Thymus (tissue), 11 donors: ENCODE data around the gene ASB4. TPM values are rescaled to one million over a fixed set of nuclear protein-coding genes. Genes with fewer than 3 reads are reported as not detected.
"Not testable (repeated sequence)": the region's sequence is repeated elsewhere in the genome, so short reads cannot be mapped to it uniquely, and the experiment has no call there.

Experiments used
- DNase-seq, 9 donors: peaks; one replicate each; pipeline ENCODE4 v3.0.0-alpha.2; 2013; ENCODE audit warnings: low spot score in 9 of 9, low read depth in 6 of 9, missing footprints in 1 of 9
- H3K27ac ChIP-seq, 2 donors: one replicate each; pipeline ENCODE4 v1.5.1; 2013; ENCODE audit warnings: control low read depth in 1 of 2, low read depth in 1 of 2, low read length in 1 of 2, mild to moderate bottlenecking in 1 of 2, moderate library complexity in 1 of 2
- H3K27me3 ChIP-seq, 2 donors: one replicate each; pipeline ENCODE4 v1.5.1; 2013; ENCODE audit warnings: low read length in 1 of 2; ENCODE audit not compliant: control insufficient read depth in 2 of 2, insufficient read depth in 1 of 2
- H3K36me3 ChIP-seq, 2 donors: one replicate each; pipeline ENCODE4 v1.5.1; 2013; ENCODE audit warnings: low read length in 1 of 2, mild to moderate bottlenecking in 1 of 2, moderate library complexity in 1 of 2; ENCODE audit not compliant: control insufficient read depth in 2 of 2, insufficient read depth in 2 of 2
- H3K4me1 ChIP-seq, 2 donors: one replicate each; pipeline ENCODE4 v1.5.1; 2013; ENCODE audit warnings: low read length in 2 of 2; ENCODE audit not compliant: control insufficient read depth in 2 of 2, insufficient read depth in 2 of 2
- H3K4me3 ChIP-seq, 2 donors: one replicate each; pipeline ENCODE4 v1.5.1; 2013; ENCODE audit warnings: low read length in 2 of 2, control low read depth in 1 of 2, mild to moderate bottlenecking in 1 of 2
- H3K9me3 ChIP-seq, 2 donors: one replicate each; pipeline ENCODE4 v1.5.1; 2013; ENCODE audit warnings: low read length in 1 of 2, mild to moderate bottlenecking in 1 of 2; ENCODE audit not compliant: control insufficient read depth in 2 of 2, insufficient read depth in 1 of 2
- WGBS: extraction: QIAGEN DNeasy Blood & Tissue Kit; methylation state at CpG from one replicate; pipeline ENCODE4 v1.1.7; 2013; 5-methylcytosine and 5-hydroxymethylcytosine counted together
- polyA plus RNA-seq: library from polyadenylated mRNA; stranded (reverse); fragments of 200-250 nt; gene quantifications from one replicate; pipeline ENCODE4 v1.2.3, GENCODE V29; 2013
- total RNA-seq: library from RNA; stranded (reverse); fragments of 120-200 nt; gene quantifications from one replicate; pipeline ENCODE4 v1.2.4, GENCODE V29; 2013
- donor health status: healthy.

ASB4 gene
- total and polyA plus RNA-seq, 2 donors: 0.38 to 0.98 TPM

DNA sequence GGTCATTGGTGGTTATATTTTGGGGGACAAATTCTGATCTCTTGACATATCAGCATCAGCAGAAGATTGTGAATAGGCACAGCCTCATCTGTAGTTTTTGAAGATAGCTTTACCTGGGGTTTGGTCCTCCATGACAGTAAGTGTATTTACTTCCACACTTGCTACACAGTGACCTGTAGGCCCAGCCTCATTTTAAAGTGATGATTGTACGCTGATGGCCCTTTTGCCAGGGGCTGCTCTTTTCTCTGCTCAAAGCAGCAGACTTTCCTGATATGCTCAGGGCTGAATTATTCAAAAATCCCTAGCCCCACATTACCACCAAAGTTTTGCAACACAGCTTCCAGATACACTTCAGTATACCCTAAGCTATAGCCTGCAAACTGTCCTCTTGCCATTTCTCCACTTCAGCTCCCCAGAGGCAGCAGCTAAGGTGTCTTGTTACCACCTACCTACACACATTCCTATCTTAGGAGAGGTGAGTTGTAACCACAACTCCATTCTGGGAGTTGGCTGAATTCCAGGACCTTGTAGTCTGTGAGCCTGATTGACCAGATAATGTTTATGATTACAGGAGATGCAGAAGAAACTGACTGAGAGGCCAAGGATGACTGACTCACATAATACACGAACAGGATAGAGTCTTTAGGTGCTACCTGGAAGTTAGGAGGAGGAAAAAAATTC lies 6.0 kb downstream of the ASB4 start:
- Histone ChIP-seq H3K27ac (no peak overlapping the region), H3K4me1 (no peaks in the 10 kb centered on the region), H3K4me3 (no peak overlapping the region), H3K9me3 (no peaks in the 10 kb centered on the region), H3K27me3 (no peaks in the 10 kb centered on the region), H3K36me3 (no peaks in the 10 kb centered on the region)
- peak in 1 of 9 donors; percentile 27 for DNase-seq
- 93% methylated on average over 2 of the region's 2 CpGs for WGBS

GRCh38 chr7:95493247-95493646 lies 7.5 kb downstream of the ASB4 start:
- H3K27me3 ChIP-seq: no peaks in the 10 kb centered on the region

GRCh38 chr7:95493844-95494243 lies 8.1 kb downstream of the ASB4 start:
- H3K4me3 ChIP-seq: no peak overlapping the region
- H3K4me1 ChIP-seq: no peaks in the 10 kb centered on the region
- no peaks in the 10 kb centered on the region for H3K36me3 ChIP-seq
- over 99% methylated on average over 2 of the region's 2 CpGs for WGBS
- no peak for DNase-seq
- H3K27me3 ChIP-seq: no peaks in the 10 kb centered on the region
- no peak overlapping the region for H3K27ac ChIP-seq
- H3K9me3 ChIP-seq: no peaks in the 10 kb centered on the region

More at GRCh38 chr7:95493247-95493646, 7.5 kb downstream of the ASB4 start:
- H3K4me3 ChIP-seq: no peak overlapping the region
- DNase-seq: no peak
- no peak overlapping the region for H3K27ac ChIP-seq
- no peaks in the 10 kb centered on the region for H3K9me3 ChIP-seq
- no peaks in the 10 kb centered on the region for H3K4me1 ChIP-seq
- H3K36me3 ChIP-seq: no peaks in the 10 kb centered on the region

DNA sequence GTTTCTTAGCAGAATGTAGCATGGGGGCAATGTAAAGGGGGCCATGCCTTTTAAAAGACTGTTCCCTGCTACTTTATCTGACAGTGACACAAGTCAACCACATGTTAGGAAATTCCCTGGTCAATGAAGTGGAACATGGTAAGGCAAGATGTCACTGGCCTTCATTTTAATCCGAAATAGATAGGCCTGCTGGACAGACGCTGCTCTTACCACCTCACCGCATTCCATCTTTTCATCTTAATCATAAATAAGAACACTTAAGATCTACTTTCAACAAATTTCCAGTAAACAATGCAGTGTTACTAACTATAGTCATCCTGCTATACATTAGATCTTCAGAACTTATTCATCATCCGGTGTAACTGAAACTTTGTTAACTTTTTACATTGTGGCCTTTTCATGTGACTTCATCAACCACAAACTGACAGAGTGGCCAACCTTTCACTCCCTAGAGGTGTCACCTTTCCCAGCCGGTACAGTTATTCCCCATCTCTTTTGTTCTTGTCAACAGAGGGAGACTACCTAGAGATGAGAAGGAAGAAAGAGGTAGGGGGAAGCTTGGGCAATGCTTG lies 15.6 kb downstream of the ASB4 start:
- 45% methylated on average over 5 of the region's 5 CpGs for WGBS
- no peaks in the 10 kb centered on the region for H3K9me3 ChIP-seq
- H3K27me3 ChIP-seq: no peaks in the 10 kb centered on the region
- peak overlapping the region in 1 of 2 donors; percentile 84 for H3K27ac ChIP-seq
- peaks cover 5 to 23% of the 10 kb centered on the region in 2 donors for H3K4me1 ChIP-seq
- no peaks in the 10 kb centered on the region for H3K36me3 ChIP-seq
- DNase-seq: peak in 4 of 9 donors; percentile 17 to 69 (median 30)
- H3K4me3 ChIP-seq: no peak overlapping the region

DNA sequence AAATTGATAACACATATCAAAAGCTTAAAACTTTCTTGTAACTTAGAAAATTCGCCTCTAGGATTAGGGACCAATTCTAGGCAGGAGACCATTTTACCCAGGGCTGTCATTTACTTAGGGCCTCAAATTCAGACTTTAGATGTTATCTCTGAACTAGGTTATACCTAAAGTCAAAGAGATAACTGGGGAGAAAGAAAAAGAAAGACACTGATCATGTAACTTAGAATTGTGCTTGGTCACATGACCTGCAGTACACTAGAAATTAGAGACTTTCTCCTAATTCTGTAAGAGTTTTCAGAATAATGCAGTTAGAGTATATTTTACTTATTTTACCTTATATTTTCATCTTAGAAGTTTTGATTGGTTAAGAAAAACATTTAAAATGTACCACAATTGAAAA lies 16.7 kb downstream of the ASB4 start:
- Histone ChIP-seq H3K4me1 (peaks cover 5 to 23% of the 10 kb centered on the region in 2 donors), H3K9me3 (no peaks in the 10 kb centered on the region), H3K27me3 (no peaks in the 10 kb centered on the region), H3K27ac (peak overlapping the region in 1 of 2 donors; percentile 1), H3K4me3 (no peak overlapping the region), H3K36me3 (no peaks in the 10 kb centered on the region)
- DNase-seq: peak in 1 of 9 donors; percentile 34
- 78% methylated on average over 1 of the region's 1 CpG for WGBS

DNA sequence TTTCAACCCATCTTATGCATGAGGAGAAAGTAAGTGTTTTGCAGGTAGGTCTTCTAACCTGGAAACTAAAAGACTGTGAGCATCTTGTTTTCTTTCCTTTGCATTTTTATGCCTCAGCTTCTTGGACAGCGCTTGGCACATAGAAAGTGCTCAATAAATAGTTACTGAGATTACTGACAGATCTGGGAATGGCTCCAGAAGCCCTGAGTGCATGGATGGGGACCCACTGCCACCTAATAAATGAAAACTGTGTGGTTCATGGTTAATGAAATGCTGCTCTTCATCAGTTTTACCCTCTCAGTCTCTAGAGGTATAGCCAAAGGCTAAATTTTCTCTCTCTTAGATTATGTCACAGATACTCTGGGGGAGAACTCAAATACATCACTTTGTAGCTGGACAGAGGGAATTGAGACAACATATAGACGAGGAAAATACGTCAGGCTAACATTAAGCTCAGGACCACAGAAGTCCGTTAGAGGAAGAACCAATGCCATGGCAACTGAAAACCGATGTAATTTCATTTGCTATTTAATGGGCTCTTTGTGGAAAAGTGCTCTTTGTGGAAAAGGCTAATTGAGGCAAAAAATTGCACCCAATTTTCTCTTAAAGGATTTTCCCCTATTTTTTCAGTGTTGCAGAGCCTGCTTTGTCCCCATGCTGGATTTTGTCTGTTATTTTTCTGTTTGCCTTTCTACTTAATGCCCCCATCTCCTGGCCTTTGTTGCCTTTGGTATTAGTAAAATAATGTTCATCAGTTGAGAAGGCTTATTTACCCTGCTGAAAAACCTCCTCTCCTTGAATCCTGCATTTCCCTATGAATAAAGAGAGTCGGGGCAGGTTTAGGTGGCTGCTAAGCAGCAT lies 17.8 kb downstream of the ASB4 start:
- Histone ChIP-seq H3K4me3 (no peak overlapping the region), H3K9me3 (no peaks in the 10 kb centered on the region), H3K27me3 (no peaks in the 10 kb centered on the region), H3K27ac (peak overlapping the region in 1 of 2 donors; percentile 2), H3K36me3 (no peaks in the 10 kb centered on the region), H3K4me1 (peaks cover 5 to 25% of the 10 kb centered on the region in 2 donors)
- 95% methylated on average over 6 of the region's 6 CpGs for WGBS
- DNase-seq: no peak

DNA sequence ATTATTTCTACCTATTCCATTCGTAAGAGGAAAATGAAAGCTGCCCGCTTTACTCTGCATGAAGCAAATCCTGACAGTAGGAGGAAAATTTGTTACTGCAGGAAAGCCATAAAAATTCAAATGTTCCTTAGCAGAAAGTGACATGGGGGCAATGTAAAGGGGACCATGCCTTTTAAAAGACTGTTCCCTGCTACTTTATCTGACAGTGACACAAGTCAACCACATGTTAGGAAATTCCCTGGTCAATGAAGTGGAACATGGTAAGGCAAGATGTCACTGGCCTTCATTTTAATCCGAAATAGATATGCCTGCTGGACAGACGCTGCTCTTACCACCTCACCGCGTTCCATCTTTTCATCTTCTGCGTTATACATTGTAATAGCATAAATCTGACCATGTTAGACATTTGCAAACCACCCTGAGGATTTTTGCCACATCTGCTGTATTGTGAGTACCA lies 18.4 kb downstream of the ASB4 start:
- not testable (repeated sequence) for H3K9me3 ChIP-seq, H3K36me3 ChIP-seq, H3K27ac ChIP-seq, H3K27me3 ChIP-seq, DNase-seq, H3K4me3 ChIP-seq
- H3K4me1 ChIP-seq: peaks cover 5 to 26% of the 10 kb centered on the region in 2 donors
- 93% methylated on average over 7 of the region's 7 CpGs for WGBS

DNA sequence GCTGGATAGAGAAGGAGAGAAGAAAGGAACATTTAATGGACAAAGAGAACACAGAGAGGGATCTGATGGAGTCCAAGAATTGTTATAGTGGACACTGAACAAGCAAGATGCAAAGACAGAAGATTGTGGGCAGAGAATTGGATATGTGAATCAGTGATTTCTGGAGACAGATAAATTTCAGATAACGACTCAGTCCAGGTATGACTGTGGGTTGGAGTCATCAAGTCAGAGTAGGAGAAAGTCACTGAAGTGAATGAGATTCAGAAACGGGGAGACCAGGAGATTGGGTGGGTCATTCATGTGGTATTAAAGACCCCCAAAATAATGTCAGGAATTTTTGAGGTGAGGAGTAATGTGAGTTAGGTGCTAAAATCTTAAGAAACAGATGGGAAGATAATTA lies 23.0 kb downstream of the ASB4 start:
- H3K27ac ChIP-seq: no peak overlapping the region
- no peaks in the 10 kb centered on the region for H3K27me3 ChIP-seq
- H3K36me3 ChIP-seq: no peaks in the 10 kb centered on the region
- no peaks in the 10 kb centered on the region for H3K9me3 ChIP-seq
- no peak overlapping the region for H3K4me3 ChIP-seq
- peaks cover 0 to 2% of the 10 kb centered on the region in 2 donors for H3K4me1 ChIP-seq
- WGBS: 94% methylated on average over 2 of the region's 2 CpGs
- no peak for DNase-seq

DNA sequence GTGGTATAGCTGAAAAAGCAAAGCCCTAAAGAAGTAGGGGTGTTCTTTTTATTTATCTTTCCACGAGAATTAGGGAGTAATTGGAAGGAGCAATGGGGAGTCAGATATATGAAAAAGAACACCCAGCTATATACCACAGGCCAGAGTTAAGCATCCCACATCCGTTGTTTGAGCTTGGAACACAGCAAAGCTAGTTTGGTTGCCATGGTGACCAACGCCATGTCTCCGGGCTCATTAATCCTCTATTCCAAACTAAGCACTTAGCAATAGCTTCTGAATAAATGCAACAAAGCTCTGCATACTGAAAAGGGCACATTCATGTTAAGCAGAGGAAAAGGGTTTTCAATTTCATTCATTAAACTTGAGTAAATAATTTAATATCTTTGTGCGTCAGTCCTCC lies 23.5 kb downstream of the ASB4 start:
- Histone ChIP-seq H3K27ac (no peak overlapping the region), H3K9me3 (no peaks in the 10 kb centered on the region), H3K36me3 (no peaks in the 10 kb centered on the region), H3K4me1 (peaks cover 0 to 2% of the 10 kb centered on the region in 2 donors), H3K4me3 (no peak overlapping the region), H3K27me3 (no peaks in the 10 kb centered on the region)
- WGBS: 29% methylated on average over 5 of the region's 5 CpGs
- peak in 4 of 9 donors; percentile 33 to 59 (median 49) for DNase-seq
